Liver (tissue), 9 donors: ENCODE results near the gene TNS3. TPM values are rescaled to one million over a fixed set of nuclear protein-coding genes. Genes with fewer than 3 reads are reported as not detected.

Experiments
- DNase-seq: peaks from one replicate; pipeline ENCODE4 v3.0.0-alpha.2; 2017; ENCODE audit warnings: low spot score
- H3K27ac ChIP-seq, 2 donors: one replicate each; pipeline ENCODE4 v1.7.0; 2013; ENCODE audit warnings: inconsistent platforms in 2 of 2, low read length in 2 of 2, control low read depth in 1 of 2, low read depth in 1 of 2, mild to moderate bottlenecking in 1 of 2
- H3K27me3 ChIP-seq, 4 donors: one replicate each; pipeline versions ENCODE4 v1.6.1 to v1.7.0; 2013; ENCODE audit warnings: low read length in 3 of 4, inconsistent platforms in 1 of 4, mild to moderate bottlenecking in 1 of 4, moderate library complexity in 1 of 4; ENCODE audit not compliant: control insufficient read depth in 4 of 4, insufficient read depth in 4 of 4
- H3K36me3 ChIP-seq, 4 donors: one replicate each; pipeline versions ENCODE4 v1.6.1 to v1.7.0; 2013; ENCODE audit warnings: low read length in 3 of 4, mild to moderate bottlenecking in 3 of 4, low read depth in 1 of 4, moderate library complexity in 1 of 4; ENCODE audit not compliant: control insufficient read depth in 4 of 4, insufficient read depth in 3 of 4
- H3K4me1 ChIP-seq, 4 donors: one replicate each; pipeline versions ENCODE4 v1.6.1 to v1.7.0; 2013; ENCODE audit warnings: low read length in 3 of 4, mild to moderate bottlenecking in 3 of 4, moderate library complexity in 1 of 4; ENCODE audit not compliant: control insufficient read depth in 4 of 4, insufficient read depth in 4 of 4
- H3K4me3 ChIP-seq, 3 donors: one replicate each; pipeline versions ENCODE4 v1.6.1 to v1.7.0; 2013; ENCODE audit warnings: low read length in 3 of 3, control low read depth in 1 of 3, low read depth in 1 of 3, mild to moderate bottlenecking in 1 of 3
- H3K9ac ChIP-seq, 2 donors: one replicate each; pipeline ENCODE4 v1.7.0; 2013; ENCODE audit warnings: low read length in 2 of 2, mild to moderate bottlenecking in 2 of 2, moderate library complexity in 2 of 2, control low read depth in 1 of 2, low read depth in 1 of 2
- H3K9me3 ChIP-seq, 4 donors: one replicate each; pipeline versions ENCODE4 v1.6.1 to v1.7.0; 2013; ENCODE audit warnings: low read length in 3 of 4; ENCODE audit not compliant: control insufficient read depth in 4 of 4
- ATF3 ChIP-seq: IDR thresholded peaks from 2 replicates; pipeline ENCODE4 v1.6.1; 2016; ENCODE audit warnings: antibody characterized with exemption
- CTCF ChIP-seq: fragments of 150-350 bp; IDR thresholded peaks from 2 replicates; pipeline ENCODE4 v1.5.1; 2017; ENCODE audit warnings: improper control_type of control experiment, low read depth, low read length; ENCODE audit not compliant: missing input control
- EGR1 ChIP-seq, 2 donors: IDR thresholded peaks; 2 replicates each; pipeline ENCODE4 v1.6.1; 2016 to 2018; ENCODE audit warnings: antibody characterized with exemption in 2 of 2, low read depth in 2 of 2
- FOXA1 ChIP-seq: IDR thresholded peaks from 2 replicates; pipeline ENCODE4 v1.6.1; 2016; ENCODE audit warnings: antibody characterized with exemption
- FOXA2 ChIP-seq: IDR thresholded peaks from 2 replicates; pipeline ENCODE4 v1.6.1; 2016; ENCODE audit warnings: antibody characterized with exemption
- HNF4A ChIP-seq, 2 donors: conservative IDR thresholded peaks; 2 replicates each; pipeline ENCODE4 v1.6.1; 2016; ENCODE audit warnings: antibody characterized with exemption in 2 of 2, mild to moderate bottlenecking in 2 of 2
- HNF4G ChIP-seq: IDR thresholded peaks from 2 replicates; pipeline ENCODE4 v1.6.1; 2016; ENCODE audit warnings: antibody characterized with exemption
- JUND ChIP-seq, 2 donors: IDR thresholded peaks; 2 replicates each; pipeline ENCODE4 v1.6.1; 2016; ENCODE audit warnings: antibody characterized with exemption in 2 of 2
- MAX ChIP-seq: IDR thresholded peaks from 2 replicates; pipeline ENCODE4 v1.6.1; 2016; ENCODE audit warnings: antibody characterized with exemption
- NR2F2 ChIP-seq: IDR thresholded peaks from 2 replicates; pipeline ENCODE4 v1.6.1; 2016; ENCODE audit warnings: antibody characterized with exemption
- RXRA ChIP-seq, 2 donors: IDR thresholded peaks; 2 replicates each; pipeline ENCODE4 v1.6.1; 2017 to 2018; ENCODE audit warnings: antibody characterized with exemption in 2 of 2, mild to moderate bottlenecking in 1 of 2
- TAF1 ChIP-seq: conservative IDR thresholded peaks from 2 replicates; pipeline ENCODE4 v1.6.1; 2016; ENCODE audit warnings: antibody characterized with exemption, mild to moderate bottlenecking
- ZBTB33 ChIP-seq: IDR thresholded peaks from 2 replicates; pipeline ENCODE4 v1.6.1; 2016; ENCODE audit warnings: antibody characterized with exemption
- WGBS: extraction: QIAGEN DNeasy Blood & Tissue Kit; methylation state at CpG from one replicate; pipeline ENCODE4 v1.1.7; 2013; 5-methylcytosine and 5-hydroxymethylcytosine counted together
- polyA plus RNA-seq, 2 donors: library from polyadenylated mRNA; stranded (reverse) in 1 of 2; unstranded in 1 of 2; fragments of 200-250 nt in 1 of 2; fragments of >200 nt in 1 of 2; fragmentation: Nextera tagmentation in 1 of 2; extraction: Ambion mirVana in 1 of 2; gene quantifications; one replicate each; pipeline versions ENCODE4 v1.2.1 to v1.2.3, GENCODE V29; 2013 to 2015
- total RNA-seq, 2 donors: library from RNA; depleted of rRNA; stranded (reverse); fragments of >200 nt; gene quantifications; one replicate each; pipeline ENCODE4 v1.2.3, GENCODE V29; 2014
- donor health status: healthy.
- donor health status: healthy.
- donor health status: healthy.
- donor health status: healthy.
- donor health status: healthy.

TNS3 gene
- total and polyA plus RNA-seq, 4 donors = 16.8 to 100 (median 29.5) TPM

- no peak for TF ChIP-seq NR2F2
- TF ChIP-seq TAF1 = no peak
- no peak for TF ChIP-seq HNF4G
Observed at GRCh38 chr7:47368190-47368812, 213.6 kb downstream of the TNS3 start (continued).

- Histone ChIP-seq H3K27ac (no peak overlapping the region), H3K27me3 (no peaks in the 10 kb centered on the region), H3K9ac (no peak overlapping the region), H3K4me1 (peaks cover 0 to 15% (median 8%) of the 10 kb centered on the region in 4 donors), H3K9me3 (no peaks in the 10 kb centered on the region), H3K4me3 (no peak overlapping the region), H3K36me3 (peaks cover 24 to 54% (median 30%) of the 10 kb centered on the region in 4 donors)
- no peak for DNase-seq
- no peak for TF ChIP-seq ATF3
- no peak for TF ChIP-seq EGR1 (IDR thresholded peaks at IDR 0.05; ENCODE audit: low read depth in 2 of 2)
- TF ChIP-seq NR2F2 = no peak
- TF ChIP-seq RXRA (IDR thresholded peaks at IDR 0.05) = no peak
- no peak for TF ChIP-seq CTCF
- no peak for TF ChIP-seq FOXA1
- TF ChIP-seq HNF4G = no peak
- TF ChIP-seq HNF4A (conservative IDR thresholded peaks at IDR 0.05) = no peak
- TF ChIP-seq FOXA2 = no peak
- no peak for TF ChIP-seq ZBTB33
- 94% methylated on average over 5 of the region's 5 CpGs for WGBS
Observed at GRCh38 chr7:47367369-47367768, 214.5 kb downstream of the TNS3 start.

- Histone ChIP-seq H3K9ac (no peak overlapping the region), H3K9me3 (no peaks in the 10 kb centered on the region), H3K4me1 (peaks cover 0 to 11% (median 5%) of the 10 kb centered on the region in 4 donors), H3K27ac (no peak overlapping the region), H3K36me3 (peaks cover 24 to 57% (median 32%) of the 10 kb centered on the region in 4 donors), H3K27me3 (no peaks in the 10 kb centered on the region), H3K4me3 (no peak overlapping the region)
- DNase-seq = no peak
- WGBS = 96% methylated on average over 8 of the region's 8 CpGs
- TF ChIP-seq EGR1 (IDR thresholded peaks at IDR 0.05; ENCODE audit: low read depth in 2 of 2) (no peak), MAX (no peak), JUND (IDR thresholded peaks at IDR 0.05) (no peak)
Observed at GRCh38 chr7:47366960-47367359, 215.0 kb downstream of the TNS3 start.
